Mesodermal cell (in vitro differentiated cells): ENCODE results near the gene GALNT9.

Source experiments
- H3K27ac ChIP-seq: 2 replicates; pipeline ENCODE4 v1.7.0; 2013; ENCODE audit warnings: mild to moderate bottlenecking, low read depth, low read length, moderate library complexity; ENCODE audit not compliant: severe bottlenecking
- H3K36me3 ChIP-seq: 2 replicates; pipeline ENCODE4 v1.7.1; 2013; ENCODE audit warnings: mild to moderate bottlenecking, low read length, moderate library complexity; ENCODE audit not compliant: control insufficient read depth, insufficient read depth
- H3K4me1 ChIP-seq: one replicate; pipeline ENCODE4 v1.7.1; 2013; ENCODE audit warnings: mild to moderate bottlenecking, low read length; ENCODE audit not compliant: insufficient read depth, control insufficient read depth, poor library complexity, severe bottlenecking
- H3K4me3 ChIP-seq: 2 replicates; pipeline ENCODE4 v1.7.0; 2013; ENCODE audit warnings: low read length, control low read depth, mild to moderate bottlenecking; ENCODE audit not compliant: insufficient read depth, poor library complexity, severe bottlenecking; ENCODE audit errors: extremely low read depth
- H3K9me3 ChIP-seq: 2 replicates; pipeline ENCODE4 v1.7.1; 2013; ENCODE audit warnings: mild to moderate bottlenecking, low read length, moderate library complexity; ENCODE audit not compliant: control insufficient read depth
- WGBS, 2 experiments: methylation state at CpG; one replicate each; pipeline ENCODE4 v1.1.5; 2013; ENCODE audit warnings: missing lambda C conversion rate in 2 of 2; ENCODE audit not compliant: insufficient coverage in 2 of 2; 5-methylcytosine and 5-hydroxymethylcytosine counted together

Gene GALNT9

GRCh38 chr12:132166801-132167591 lies 162.4 kb downstream of the GALNT9 start:
- Histone ChIP-seq H3K36me3 (no peaks in the 10 kb centered on the region), H3K4me1 (no peaks in the 10 kb centered on the region), H3K27ac (no peak overlapping the region), H3K4me3 (no peak overlapping the region), H3K9me3 (peaks cover 4% of the 10 kb centered on the region)
- 84 to 98% methylated on average over 8 to 9 of the region's 10 CpGs for WGBS, 2 experiments

- Histone ChIP-seq H3K4me1 (no peaks in the 10 kb centered on the region), H3K36me3 (no peaks in the 10 kb centered on the region)
- WGBS, 2 experiments = 77 to 89% methylated on average over 2 of the region's 2 CpGs
Measured at GRCh38 chr12:132166093-132166492, 163.3 kb downstream of the GALNT9 start.

GRCh38 chr12:132165584-132165983 lies 163.8 kb downstream of the GALNT9 start:
- 95% methylated on average over 6 of the region's 6 CpGs for WGBS, 2 experiments
- no peak overlapping the region for H3K4me3 ChIP-seq
- no peak overlapping the region for H3K27ac ChIP-seq

More at GRCh38 chr12:132166093-132166492, 163.3 kb downstream of the GALNT9 start:
- Histone ChIP-seq H3K4me3 (no peak overlapping the region), H3K27ac (no peak overlapping the region), H3K9me3 (peaks cover 4% of the 10 kb centered on the region)

GRCh38 chr12:132164426-132164825 lies 165.0 kb downstream of the GALNT9 start:
- Histone ChIP-seq H3K36me3 (no peaks in the 10 kb centered on the region), H3K4me3 (no peak overlapping the region), H3K27ac (no peak overlapping the region), H3K9me3 (peaks cover 4% of the 10 kb centered on the region), H3K4me1 (no peaks in the 10 kb centered on the region)
- WGBS, 2 experiments = 83 to 85% methylated on average over 4 of the region's 7 CpGs

More at GRCh38 chr12:132165584-132165983, 163.8 kb downstream of the GALNT9 start:
- Histone ChIP-seq H3K9me3 (peaks cover 4% of the 10 kb centered on the region), H3K4me1 (no peaks in the 10 kb centered on the region), H3K36me3 (no peaks in the 10 kb centered on the region)

GRCh38 chr12:132163911-132164288 lies 165.5 kb downstream of the GALNT9 start:
- H3K36me3 ChIP-seq = no peaks in the 10 kb centered on the region
- 66 to 67% methylated on average over 11 of the region's 11 CpGs for WGBS, 2 experiments
- H3K4me3 ChIP-seq = no peak overlapping the region
- H3K27ac ChIP-seq = no peak overlapping the region
- H3K4me1 ChIP-seq = no peaks in the 10 kb centered on the region
- peaks cover 4% of the 10 kb centered on the region for H3K9me3 ChIP-seq

- no peak overlapping the region for H3K27ac ChIP-seq
- no peak overlapping the region for H3K4me3 ChIP-seq
Measured at GRCh38 chr12:132163041-132163910, 166.1 kb downstream of the GALNT9 start.

GRCh38 chr12:132162508-132163031 lies 166.8 kb downstream of the GALNT9 start:
- H3K36me3 ChIP-seq = no peaks in the 10 kb centered on the region
- no peak overlapping the region for H3K27ac ChIP-seq
- no peak overlapping the region for H3K4me3 ChIP-seq
- 48 to 64% methylated on average over 7 to 14 of the region's 17 CpGs for WGBS, 2 experiments
- no peaks in the 10 kb centered on the region for H3K4me1 ChIP-seq
- peaks cover 6% of the 10 kb centered on the region for H3K9me3 ChIP-seq

More at GRCh38 chr12:132163041-132163910, 166.1 kb downstream of the GALNT9 start:
- WGBS, 2 experiments = 67 to 72% methylated on average over 24 to 26 of the region's 26 CpGs
- H3K4me1 ChIP-seq = no peaks in the 10 kb centered on the region
- peaks cover 4% of the 10 kb centered on the region for H3K9me3 ChIP-seq
- no peaks in the 10 kb centered on the region for H3K36me3 ChIP-seq

GRCh38 chr12:132161796-132162507 lies 167.4 kb downstream of the GALNT9 start:
- 52 to 57% methylated on average over 11 to 14 of the region's 17 CpGs for WGBS, 2 experiments
- Histone ChIP-seq H3K27ac (no peak overlapping the region), H3K9me3 (peaks cover 11% of the 10 kb centered on the region), H3K4me3 (no peak overlapping the region), H3K36me3 (peaks cover 5% of the 10 kb centered on the region), H3K4me1 (no peaks in the 10 kb centered on the region)

- Histone ChIP-seq H3K36me3 (peaks cover 12% of the 10 kb centered on the region), H3K9me3 (peaks cover 12% of the 10 kb centered on the region)
- WGBS, 2 experiments = 65 to 80% methylated on average over 8 to 14 of the region's 14 CpGs
Measured at GRCh38 chr12:132161036-132161781, 168.2 kb downstream of the GALNT9 start.

More at GRCh38 chr12:132161036-132161781, 168.2 kb downstream of the GALNT9 start:
- Histone ChIP-seq H3K4me1 (no peaks in the 10 kb centered on the region), H3K27ac (no peak overlapping the region), H3K4me3 (no peak overlapping the region)
